ENCODE results near the gene ITGB2. TPM values are rescaled to one million over a fixed set of nuclear protein-coding genes. Genes with fewer than 3 reads are reported as not detected.

The ITGB2 gene
- total RNA-seq, 1 donor from 2014 or later = 65.5 TPM

DNA sequence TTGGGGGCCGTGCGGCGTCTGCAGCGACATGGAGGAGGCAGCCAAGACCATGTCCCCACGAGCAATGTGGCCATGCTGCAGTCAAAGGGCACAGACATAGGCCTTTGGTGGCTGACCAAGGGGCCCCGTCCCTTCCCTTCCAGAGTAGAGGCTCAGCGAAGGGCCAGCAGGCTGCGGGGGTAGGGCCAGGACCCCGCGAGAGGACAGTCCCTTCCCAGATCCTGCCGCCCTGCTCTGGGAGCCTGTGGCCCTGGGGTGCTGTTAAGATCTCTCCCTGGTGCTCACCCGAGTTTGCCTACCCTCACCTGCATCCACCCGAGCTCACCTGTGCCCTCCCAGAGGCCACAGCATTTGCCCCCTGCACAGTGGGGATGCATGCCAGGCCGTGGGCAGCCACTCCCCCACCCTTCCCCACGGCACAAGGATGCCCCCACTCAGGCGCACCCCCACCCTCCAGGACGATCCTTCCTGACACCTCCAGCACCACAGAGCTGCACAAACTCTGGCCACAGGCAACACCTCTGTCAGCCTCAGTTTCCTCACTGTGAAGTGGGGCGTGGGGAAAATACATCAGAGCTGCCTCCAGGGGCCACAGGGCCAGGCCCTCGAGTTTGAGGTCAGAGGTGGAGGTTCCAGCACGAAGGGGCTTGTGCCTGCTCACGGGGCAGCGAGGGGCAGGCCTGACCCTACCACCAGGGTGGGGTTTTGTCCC lies 15.5 kb downstream of the ITGB2 start:
- TF ChIP-seq, protein P1, sequence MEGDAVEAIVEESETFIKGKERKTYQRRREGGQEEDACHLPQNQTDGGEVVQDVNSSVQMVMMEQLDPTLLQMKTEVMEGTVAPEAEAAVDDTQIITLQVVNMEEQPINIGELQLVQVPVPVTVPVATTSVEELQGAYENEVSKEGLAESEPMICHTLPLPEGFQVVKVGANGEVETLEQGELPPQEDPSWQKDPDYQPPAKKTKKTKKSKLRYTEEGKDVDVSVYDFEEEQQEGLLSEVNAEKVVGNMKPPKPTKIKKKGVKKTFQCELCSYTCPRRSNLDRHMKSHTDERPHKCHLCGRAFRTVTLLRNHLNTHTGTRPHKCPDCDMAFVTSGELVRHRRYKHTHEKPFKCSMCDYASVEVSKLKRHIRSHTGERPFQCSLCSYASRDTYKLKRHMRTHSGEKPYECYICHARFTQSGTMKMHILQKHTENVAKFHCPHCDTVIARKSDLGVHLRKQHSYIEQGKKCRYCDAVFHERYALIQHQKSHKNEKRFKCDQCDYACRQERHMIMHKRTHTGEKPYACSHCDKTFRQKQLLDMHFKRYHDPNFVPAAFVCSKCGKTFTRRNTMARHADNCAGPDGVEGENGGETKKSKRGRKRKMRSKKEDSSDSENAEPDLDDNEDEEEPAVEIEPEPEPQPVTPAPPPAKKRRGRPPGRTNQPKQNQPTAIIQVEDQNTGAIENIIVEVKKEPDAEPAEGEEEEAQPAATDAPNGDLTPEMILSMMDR (IDR thresholded peaks at IDR 0.05) = no peak
- peaks cover 0 to 4% of the 10 kb centered on the region in 2 donors for H3K4me1 ChIP-seq
- no peaks in the 10 kb centered on the region for H3K9me3 ChIP-seq
- no peak for DNase-seq (ENCODE audit: low spot score in 2 of 2)
- H3K36me3 ChIP-seq = no peaks in the 10 kb centered on the region
- no peak overlapping the region for H3K4me3 ChIP-seq
- no peak overlapping the region for H3K27ac ChIP-seq
- intact Hi-C loops (cut with DNase I) = no loop called here
- H3K27me3 ChIP-seq = no peaks in the 10 kb centered on the region

DNA sequence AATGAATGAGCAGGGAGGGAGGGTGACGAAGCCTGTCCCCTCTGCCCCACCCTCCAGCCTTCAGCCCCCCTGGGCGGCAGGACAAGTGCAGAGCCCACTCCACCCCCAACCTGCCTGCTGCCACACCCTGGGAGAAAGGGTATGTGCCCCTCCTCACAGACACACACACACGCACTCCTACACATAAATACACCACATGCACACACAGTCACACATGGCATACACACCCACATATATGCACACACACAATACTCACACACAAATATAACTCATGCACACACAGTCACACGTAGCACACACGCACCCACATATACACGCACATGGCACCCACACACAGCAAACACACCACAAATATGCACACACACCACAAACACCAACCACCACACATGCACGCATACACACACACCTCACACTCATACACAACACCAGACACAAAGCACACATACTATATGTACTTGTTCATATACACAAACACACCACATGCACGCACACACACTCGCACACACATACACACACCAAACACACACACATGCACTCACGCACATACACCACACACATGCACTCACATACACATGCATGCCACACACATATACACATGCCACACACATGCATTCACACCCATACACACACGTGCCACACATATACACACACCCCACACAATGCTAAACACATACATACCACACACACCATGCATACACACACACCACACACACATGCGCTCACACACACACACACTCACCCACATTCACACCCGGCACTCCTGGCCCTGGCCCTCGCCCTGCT lies 16.4 kb downstream of the ITGB2 start:
- H3K27ac ChIP-seq = no peak overlapping the region
- DNase-seq (ENCODE audit: low spot score in 2 of 2) = no peak
- no peak overlapping the region for H3K4me3 ChIP-seq
- no peaks in the 10 kb centered on the region for H3K27me3 ChIP-seq
- TF ChIP-seq, protein P1 (IDR thresholded peaks at IDR 0.05) = no peak
- no peaks in the 10 kb centered on the region for H3K9me3 ChIP-seq
- peaks cover 0 to 4% of the 10 kb centered on the region in 2 donors for H3K4me1 ChIP-seq
- H3K36me3 ChIP-seq = no peaks in the 10 kb centered on the region
- intact Hi-C loops (cut with DNase I) = no loop called here

DNA sequence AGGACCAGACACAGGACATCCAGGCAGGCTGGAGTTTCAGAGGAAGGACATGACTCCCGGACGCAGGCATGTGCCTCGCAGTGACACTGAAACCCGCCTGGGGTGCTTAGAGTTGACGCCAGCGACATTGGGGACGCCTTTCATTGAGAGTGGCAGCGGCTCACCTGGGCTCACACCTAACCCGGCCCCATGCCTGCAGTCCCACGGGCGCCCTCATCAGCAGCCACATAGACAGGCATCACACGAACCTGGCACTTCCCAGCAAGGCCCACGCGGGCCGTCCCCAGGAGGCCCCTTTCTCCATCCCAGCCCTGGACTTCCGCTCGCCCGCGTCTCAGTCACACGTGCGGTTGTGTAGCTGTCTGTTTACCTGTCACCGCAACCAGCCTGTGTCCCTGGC lies 17.0 kb downstream of the ITGB2 start:
- peaks cover 0 to 4% of the 10 kb centered on the region in 2 donors for H3K4me1 ChIP-seq
- no peak overlapping the region for H3K4me3 ChIP-seq
- no peak for DNase-seq (ENCODE audit: low spot score in 2 of 2)
- H3K9me3 ChIP-seq = no peaks in the 10 kb centered on the region
- no peaks in the 10 kb centered on the region for H3K27me3 ChIP-seq
- intact Hi-C loops (cut with DNase I) = no loop called here
- TF ChIP-seq, protein P1 (IDR thresholded peaks at IDR 0.05) = no peak
- H3K36me3 ChIP-seq = no peaks in the 10 kb centered on the region
- H3K27ac ChIP-seq = no peak overlapping the region

DNA sequence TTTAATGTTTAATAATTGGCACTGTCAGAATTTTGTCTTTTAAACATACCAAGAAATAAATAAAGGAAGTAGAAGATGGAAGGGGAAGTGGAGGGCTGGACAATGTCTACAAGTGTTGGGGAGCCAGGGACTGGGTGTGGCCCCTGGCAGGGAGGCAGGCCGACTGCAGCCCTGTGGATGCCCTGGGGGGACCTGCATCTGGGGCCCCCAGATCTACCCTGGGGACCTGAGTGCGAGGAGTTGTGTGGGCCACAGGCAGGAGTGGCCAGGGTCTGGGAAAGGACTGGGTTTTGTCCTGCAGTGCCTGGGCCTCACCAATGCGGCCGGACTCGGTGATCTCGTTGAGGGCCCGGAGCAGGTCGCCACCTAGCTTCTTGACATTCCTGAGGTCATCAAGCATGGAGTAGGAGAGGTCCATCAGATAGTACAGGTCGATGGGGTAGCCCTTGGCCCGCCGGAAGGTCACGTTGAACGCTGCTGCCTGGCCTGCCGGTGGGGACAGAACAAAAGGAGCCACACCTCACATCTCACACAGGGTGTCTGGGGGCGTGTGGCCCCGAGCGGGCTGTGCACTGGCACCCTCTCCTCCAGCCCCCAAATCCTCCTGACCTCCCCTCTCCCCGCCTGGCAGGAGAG lies 17.5 kb downstream of the ITGB2 start:
- no peak for DNase-seq (ENCODE audit: low spot score in 2 of 2)
- no peak overlapping the region for H3K4me3 ChIP-seq
- H3K4me1 ChIP-seq = no peaks in the 10 kb centered on the region
- no peak overlapping the region for H3K27ac ChIP-seq
- H3K36me3 ChIP-seq = no peaks in the 10 kb centered on the region
- H3K27me3 ChIP-seq = no peaks in the 10 kb centered on the region
- no peaks in the 10 kb centered on the region for H3K9me3 ChIP-seq
- intact Hi-C loops (cut with DNase I) = no loop called here
- TF ChIP-seq, protein P1 (IDR thresholded peaks at IDR 0.05) = no peak

DNA sequence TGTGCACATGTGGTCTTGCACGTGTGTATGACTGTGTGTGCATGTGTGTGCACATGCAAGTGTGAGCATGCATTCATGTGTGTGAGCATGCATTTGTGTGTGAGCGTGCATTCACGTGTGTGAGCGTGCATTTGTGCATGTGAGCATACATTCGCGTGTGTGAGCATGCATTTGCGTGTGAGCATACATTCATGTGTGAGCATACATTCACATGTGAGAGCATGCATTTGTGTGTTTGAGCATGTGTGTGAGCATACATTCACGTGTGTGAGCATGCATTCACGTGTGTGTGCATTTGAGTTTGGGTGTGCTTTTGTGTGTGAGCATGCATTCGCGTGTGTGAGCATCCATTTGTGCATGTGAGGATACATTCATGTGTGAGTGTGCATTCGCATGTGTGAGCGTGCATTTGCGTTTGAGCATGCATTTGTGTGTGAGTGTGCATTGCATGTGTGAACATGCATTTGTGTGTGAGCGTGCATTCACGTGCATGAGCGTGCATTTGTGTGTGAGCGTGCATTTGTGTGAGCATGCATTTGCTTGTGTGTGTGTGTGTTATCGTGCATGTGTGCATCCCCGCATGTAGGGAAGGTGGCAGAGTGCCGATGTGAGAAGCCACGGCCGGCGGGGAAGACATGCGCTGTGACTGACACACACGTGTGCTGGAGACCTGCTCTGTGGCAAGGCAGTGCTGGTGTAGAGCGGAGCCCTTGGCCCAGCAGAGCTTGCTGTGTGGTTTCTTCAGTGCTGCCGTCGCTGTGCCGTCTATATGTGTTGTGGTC lies 18.2 kb downstream of the ITGB2 start:
- no peak for DNase-seq (ENCODE audit: low spot score in 2 of 2)
- intact Hi-C loops (cut with DNase I) = no loop called here

More for the DNA sequence above, 18.2 kb downstream of the ITGB2 start:
- Histone ChIP-seq H3K36me3 (no peaks in the 10 kb centered on the region), H3K4me3 (no peak overlapping the region), H3K27me3 (no peaks in the 10 kb centered on the region), H3K4me1 (no peaks in the 10 kb centered on the region), H3K9me3 (no peaks in the 10 kb centered on the region), H3K27ac (no peak overlapping the region)
- TF ChIP-seq, protein P1 (IDR thresholded peaks at IDR 0.05) = no peak
